ENCODE measurements around the gene CES1.

Gene CES1

GRCh38 chr16:55832773-55833691 lies at the start of gene CES1:
TSS of gene CES1 (minus strand) at chr16:55833096. CDS start at chr16:55833055, 41 bp downstream.
- TF ChIP-seq PPARA (CRISPR knock-in tag; IDR thresholded peaks at IDR 0.05; ENCODE audit: borderline replicate concordance), result no peak
- no peak for TF ChIP-seq TCF4 (CRISPR knock-in tag; IDR thresholded peaks at IDR 0.05; ENCODE audit: borderline replicate concordance)
- TF ChIP-seq TSHZ2 (CRISPR knock-in tag; IDR thresholded peaks at IDR 0.05), result no peak
- no peak for TF ChIP-seq ZNF565 (CRISPR knock-in tag; conservative IDR thresholded peaks at IDR 0.05; ENCODE audit: low read depth)
- TF ChIP-seq ZFP30 (CRISPR knock-in tag; IDR thresholded peaks at IDR 0.05), result no peak
- no peak for TF ChIP-seq CSRNP3 (CRISPR knock-in tag; IDR thresholded peaks at IDR 0.05)
- no peak for TF ChIP-seq PATZ1 (CRISPR knock-in tag; IDR thresholded peaks at IDR 0.05; ENCODE audit: borderline replicate concordance)
- no peak for TF ChIP-seq ARNTL (CRISPR knock-in tag; IDR thresholded peaks at IDR 0.05; ENCODE audit: borderline replicate concordance, low read depth)
- no peak for TF ChIP-seq RARB (CRISPR knock-in tag; IDR thresholded peaks at IDR 0.05)
- TF ChIP-seq ZNF70 (CRISPR knock-in tag; IDR thresholded peaks at IDR 0.05), result no peak
- TF ChIP-seq POU6F1 (CRISPR knock-in tag; IDR thresholded peaks at IDR 0.05; ENCODE audit: borderline replicate concordance, low read depth), result no peak
- TF ChIP-seq ZFP3 (CRISPR knock-in tag; IDR thresholded peaks at IDR 0.05), result no peak
- no peak for ATAC-seq

GRCh38 chr16:55876854-55877253 lies 44.0 kb upstream of the CES1 start:
- no peak for TF ChIP-seq TOX (CRISPR knock-in tag; IDR thresholded peaks at IDR 0.05; ENCODE audit: borderline replicate concordance)
- no peak for TF ChIP-seq ZNF565 (CRISPR knock-in tag; conservative IDR thresholded peaks at IDR 0.05; ENCODE audit: low read depth)
- no peak for TF ChIP-seq GLIS3 (CRISPR knock-in tag; IDR thresholded peaks at IDR 0.05)
- no peak for TF ChIP-seq TCF4 (CRISPR knock-in tag; IDR thresholded peaks at IDR 0.05; ENCODE audit: borderline replicate concordance)
- no peak for TF ChIP-seq ZC3H10 (CRISPR knock-in tag; IDR thresholded peaks at IDR 0.05)
- no peak for TF ChIP-seq CSRNP3 (CRISPR knock-in tag; IDR thresholded peaks at IDR 0.05)
- no peak for TF ChIP-seq ZFP3 (CRISPR knock-in tag; IDR thresholded peaks at IDR 0.05)
- no peak for TF ChIP-seq ISL1 (CRISPR knock-in tag; IDR thresholded peaks at IDR 0.05)
- no peak for TF ChIP-seq ZNF70 (CRISPR knock-in tag; IDR thresholded peaks at IDR 0.05)
- TF ChIP-seq TSHZ2 (CRISPR knock-in tag; IDR thresholded peaks at IDR 0.05), result no peak
- no peak for TF ChIP-seq PPARA (CRISPR knock-in tag; IDR thresholded peaks at IDR 0.05; ENCODE audit: borderline replicate concordance)
- TF ChIP-seq PATZ1 (CRISPR knock-in tag; IDR thresholded peaks at IDR 0.05; ENCODE audit: borderline replicate concordance), result no peak
- TF ChIP-seq CREB5 (CRISPR knock-in tag; IDR thresholded peaks at IDR 0.05; ENCODE audit: low read depth), result no peak
- TF ChIP-seq BACH2 (CRISPR knock-in tag; IDR thresholded peaks at IDR 0.05; ENCODE audit: borderline replicate concordance), result no peak
- no peak for TF ChIP-seq ZNF8 (CRISPR knock-in tag; IDR thresholded peaks at IDR 0.05)
- ATAC-seq, result no peak

Data from SK-N-SH treated with all-trans-retinoic acid at 6 μM for 48 hours (cell line).